Activated T-cell treated with anti-CD3 and anti-CD28 coated beads, Interleukin-2, amount 50 U/mL, for 72 hours (primary cell): ENCODE measurements around the gene OLFML2B. TPM values are rescaled to one million over a fixed set of nuclear protein-coding genes. Genes with fewer than 3 reads are reported as not detected.

ENCODE experiments used
- ATAC-seq, 2 donors: fragments of 150-1000 bp; cut with Tn5 transposase; replicated peaks in 1 of 2; 2 replicates each; pipeline ENCODE4 v1.10.0; 2021; ENCODE audit warnings: moderate library complexity in 2 of 2, mild to moderate bottlenecking in 1 of 2
- DNase-seq, 2 donors: peaks; one replicate each; pipeline ENCODE4 v3.0.0; 2021 to 2022; ENCODE audit warnings: mixed read lengths in 1 of 2
- H3K27ac Mint-ChIP-seq: one replicate; pipeline ENCODE4 v1.8.0; 2022; ENCODE audit warnings: mild to moderate bottlenecking, moderate library complexity, mixed read lengths
- H3K27me3 Mint-ChIP-seq: one replicate; pipeline ENCODE4 v1.8.0; 2022; ENCODE audit warnings: low read depth, mixed read lengths
- H3K36me3 Mint-ChIP-seq, 2 donors: one replicate each; pipeline ENCODE4 v1.8.0; 2022; ENCODE audit warnings: mixed read lengths in 2 of 2, mild to moderate bottlenecking in 1 of 2; ENCODE audit not compliant: insufficient read depth in 2 of 2
- H3K4me1 Mint-ChIP-seq: one replicate; pipeline ENCODE4 v1.8.0; 2022; ENCODE audit warnings: low read depth, mixed read lengths
- H3K4me3 Mint-ChIP-seq, 2 donors: one replicate each; pipeline ENCODE4 v1.8.0; 2022; ENCODE audit warnings: mild to moderate bottlenecking in 2 of 2, mixed read lengths in 2 of 2, moderate library complexity in 2 of 2
- H3K9me3 Mint-ChIP-seq, 2 donors: one replicate each; pipeline ENCODE4 v1.8.0; 2022; ENCODE audit warnings: mixed read lengths in 2 of 2
- total RNA-seq, 2 donors: library from RNA; stranded (reverse); gene quantifications; one replicate each; pipeline ENCODE4 v1.2.3, GENCODE V29; 2022

The OLFML2B gene
- total RNA-seq, 2 donors from 2014 or later = not detected

DNA sequence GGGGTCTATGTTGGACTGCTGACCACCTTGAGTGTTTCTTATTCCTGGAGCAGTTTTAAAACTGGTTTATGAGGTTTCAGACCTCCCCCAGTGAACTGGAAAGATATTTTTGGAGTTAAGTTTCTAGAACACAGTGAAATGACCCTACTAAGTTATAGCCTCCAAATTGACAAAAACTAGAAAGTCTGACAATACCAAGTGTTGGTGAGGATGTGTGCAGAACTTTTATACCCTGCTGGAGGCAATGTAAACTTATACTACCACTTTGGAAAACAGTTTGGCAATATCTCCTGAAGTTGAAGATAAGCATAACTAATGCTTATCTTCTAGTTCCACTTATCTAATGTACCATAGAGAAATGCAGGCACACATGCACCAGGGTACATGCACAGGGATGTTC, 10.4 kb downstream of the OLFML2B start:
- Mint-ChIP-seq H3K36me3 (peaks cover 0 to 2% of the 10 kb centered on the region in 2 donors), H3K27me3 (no peaks in the 10 kb centered on the region), H3K4me3 (no peak overlapping the region), H3K4me1 (no peaks in the 10 kb centered on the region), H3K9me3 (peaks cover 3 to 5% of the 10 kb centered on the region in 2 donors), H3K27ac (no peak overlapping the region)
- ATAC-seq (no peak), DNase-seq (no peak)

DNA sequence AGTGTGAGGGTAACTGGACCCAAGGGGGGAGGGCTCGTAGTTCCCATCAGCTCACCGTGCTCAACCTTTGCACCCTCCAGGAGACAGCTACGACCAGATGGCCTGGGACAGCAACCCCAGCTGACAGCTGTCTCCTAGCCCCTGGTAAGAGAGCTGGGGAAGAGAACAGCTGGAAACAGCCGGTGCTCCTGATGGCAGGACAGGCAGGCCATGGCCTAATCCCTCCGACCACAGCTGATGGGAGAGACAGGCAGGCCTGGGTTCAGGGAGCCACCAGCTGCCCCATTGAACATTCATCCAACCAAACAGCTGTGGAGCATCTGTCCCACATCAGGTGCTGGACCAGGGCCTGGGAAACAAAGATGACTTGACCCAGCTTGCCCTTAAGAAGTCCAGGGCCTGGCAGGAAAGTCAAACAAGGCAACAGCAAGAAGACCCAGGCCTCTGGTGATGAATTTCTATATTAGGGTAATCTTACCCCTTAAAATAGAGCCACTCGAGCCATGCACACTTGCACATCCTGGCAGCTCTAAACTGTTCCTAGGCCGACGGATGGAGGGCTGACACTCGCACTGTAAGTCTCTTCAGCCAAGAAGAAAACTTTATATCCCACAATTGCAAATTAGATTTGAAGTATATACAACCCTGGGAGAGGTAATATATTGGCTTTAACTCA, 12.2 kb downstream of the OLFML2B start:
- ATAC-seq (no peak), DNase-seq (no peak)
- Mint-ChIP-seq H3K4me1 (no peaks in the 10 kb centered on the region), H3K36me3 (peaks cover 0 to 2% of the 10 kb centered on the region in 2 donors), H3K4me3 (no peak overlapping the region), H3K27me3 (no peaks in the 10 kb centered on the region), H3K9me3 (peaks cover 3 to 5% of the 10 kb centered on the region in 2 donors), H3K27ac (no peak overlapping the region)

DNA sequence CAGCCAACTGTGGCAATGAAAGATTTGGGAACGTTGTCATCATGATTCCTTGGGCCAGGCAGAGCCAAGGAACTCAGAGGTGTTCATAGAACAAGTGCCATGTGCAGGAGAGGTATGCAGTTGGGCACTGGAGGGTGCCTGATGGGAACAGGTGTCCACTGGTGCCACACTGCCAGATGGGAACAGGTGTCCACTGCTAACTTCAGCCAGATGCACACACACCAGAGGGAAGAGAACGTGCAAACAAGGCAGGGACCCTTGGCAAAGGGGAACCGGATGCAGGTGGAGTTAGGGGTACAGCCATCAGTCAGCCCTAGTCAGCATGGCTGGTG, 13.5 kb downstream of the OLFML2B start:
- no peak overlapping the region for H3K4me3 Mint-ChIP-seq
- DNase-seq (no peak), ATAC-seq (no peak)
- H3K4me1 Mint-ChIP-seq = no peaks in the 10 kb centered on the region
- H3K9me3 Mint-ChIP-seq = peaks cover 3 to 5% of the 10 kb centered on the region in 2 donors
- H3K36me3 Mint-ChIP-seq = peaks cover 0 to 2% of the 10 kb centered on the region in 2 donors
- H3K27me3 Mint-ChIP-seq = no peaks in the 10 kb centered on the region
- H3K27ac Mint-ChIP-seq = no peak overlapping the region

DNA sequence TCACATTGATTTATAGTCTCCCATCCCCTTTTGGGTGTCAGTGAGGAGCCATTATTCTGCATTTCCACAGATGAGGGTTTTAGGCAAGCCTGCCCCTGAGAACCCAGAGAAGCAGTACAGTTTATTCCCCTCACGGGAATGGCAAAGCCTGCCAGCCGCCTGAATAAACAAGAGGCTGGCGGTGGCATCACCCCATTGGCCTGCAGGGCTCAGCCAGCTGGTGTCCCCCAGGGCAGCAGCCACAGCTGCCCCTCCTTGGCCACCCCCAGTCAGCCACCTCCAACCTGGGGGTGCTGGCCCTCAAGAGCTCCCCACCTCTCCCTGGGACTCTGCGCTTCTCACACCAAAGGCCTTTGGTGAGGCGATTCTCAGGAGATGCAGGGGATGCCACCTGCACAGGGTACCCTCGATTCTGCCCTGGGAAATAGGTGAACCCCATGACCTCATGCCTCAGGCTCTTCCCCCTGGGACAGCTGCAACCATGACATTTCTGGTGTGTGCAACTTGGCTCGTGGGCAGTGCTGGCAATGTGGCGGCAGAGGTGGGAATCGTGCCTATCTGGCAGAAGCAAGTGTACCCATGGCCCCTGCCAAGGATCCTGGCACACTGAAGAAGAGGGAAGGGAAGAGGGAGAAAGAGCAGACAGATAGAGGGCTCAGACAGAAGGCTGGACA, 14.0 kb downstream of the OLFML2B start:
- Mint-ChIP-seq H3K4me3 (no peak overlapping the region), H3K27ac (no peak overlapping the region), H3K36me3 (peaks cover 0 to 2% of the 10 kb centered on the region in 2 donors), H3K27me3 (no peaks in the 10 kb centered on the region), H3K4me1 (peaks cover 2% of the 10 kb centered on the region), H3K9me3 (peaks cover 3 to 5% of the 10 kb centered on the region in 2 donors)
- no peak for ATAC-seq
- DNase-seq = no peak

DNA sequence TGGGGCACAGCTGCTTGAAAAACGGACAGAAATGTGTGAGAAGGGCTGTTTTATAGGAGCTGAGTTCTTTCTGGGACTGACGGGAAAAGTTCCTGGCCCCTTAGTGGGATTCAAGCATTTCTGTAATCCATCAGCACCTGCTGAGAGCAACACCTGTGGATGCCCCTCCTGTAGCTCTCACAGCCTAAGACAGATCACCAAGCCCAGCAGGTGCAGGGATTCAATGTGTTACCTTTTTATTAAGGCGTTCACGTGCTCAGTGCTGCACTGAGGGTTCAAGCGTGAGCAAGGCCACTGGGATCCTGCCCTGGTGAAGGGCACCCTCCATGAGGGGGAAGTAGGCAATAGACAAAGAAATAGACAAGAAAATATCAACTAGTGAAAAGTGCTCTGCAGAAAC, 14.9 kb downstream of the OLFML2B start:
- Mint-ChIP-seq H3K4me3 (no peak overlapping the region), H3K9me3 (peaks cover 1 to 4% of the 10 kb centered on the region in 2 donors), H3K4me1 (peaks cover 10% of the 10 kb centered on the region), H3K27ac (no peak overlapping the region), H3K36me3 (peaks cover 0 to 1% of the 10 kb centered on the region in 2 donors), H3K27me3 (no peaks in the 10 kb centered on the region)
- ATAC-seq = no peak
- DNase-seq = no peak

DNA sequence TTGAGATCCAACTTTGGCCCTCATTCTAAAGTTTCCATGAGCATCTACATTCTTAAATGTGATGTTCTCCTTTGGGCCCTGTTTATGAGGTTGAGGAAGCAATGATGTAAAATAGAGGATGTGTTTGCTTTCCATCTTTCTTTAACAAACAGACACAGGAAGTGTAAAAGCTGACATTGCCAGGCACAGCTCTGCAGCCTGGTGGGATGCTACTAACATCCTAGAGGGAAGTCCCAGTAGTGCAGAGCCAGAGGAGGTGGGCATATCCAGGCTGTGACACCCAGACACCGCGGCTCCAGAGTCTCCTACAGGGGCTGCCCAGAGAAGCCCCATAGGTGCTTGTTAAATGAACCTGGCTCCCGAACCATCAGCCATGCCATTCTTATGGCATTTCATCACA, 16.2 kb downstream of the OLFML2B start:
- Mint-ChIP-seq H3K36me3 (no peaks in the 10 kb centered on the region), H3K4me3 (no peak overlapping the region), H3K4me1 (peaks cover 14% of the 10 kb centered on the region), H3K27ac (no peak overlapping the region), H3K9me3 (no peaks in the 10 kb centered on the region), H3K27me3 (no peaks in the 10 kb centered on the region)
- ATAC-seq (no peak), DNase-seq (no peak)

DNA sequence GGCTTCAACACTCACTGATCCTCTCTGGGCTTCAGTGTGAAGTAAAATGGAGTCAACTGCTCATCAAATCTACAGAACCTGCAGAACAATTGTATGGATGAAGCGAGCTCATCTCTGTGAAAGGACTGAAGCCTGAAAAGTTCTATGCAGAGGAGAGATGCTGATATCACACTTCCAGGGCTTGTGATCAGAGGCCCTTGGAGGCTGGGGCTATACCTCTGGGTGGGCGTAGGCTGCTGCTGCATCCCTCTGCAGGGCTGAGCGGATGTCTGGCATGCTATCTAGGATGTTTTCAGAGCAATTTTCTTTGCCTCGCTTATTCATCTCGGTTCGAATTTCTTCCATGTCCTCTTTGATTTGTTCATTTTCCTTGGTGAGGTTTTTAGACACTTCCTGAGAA, 17.6 kb downstream of the OLFML2B start:
- DNase-seq = no peak
- Mint-ChIP-seq H3K4me1 (peaks cover 14% of the 10 kb centered on the region), H3K27ac (no peak overlapping the region)

DNA sequence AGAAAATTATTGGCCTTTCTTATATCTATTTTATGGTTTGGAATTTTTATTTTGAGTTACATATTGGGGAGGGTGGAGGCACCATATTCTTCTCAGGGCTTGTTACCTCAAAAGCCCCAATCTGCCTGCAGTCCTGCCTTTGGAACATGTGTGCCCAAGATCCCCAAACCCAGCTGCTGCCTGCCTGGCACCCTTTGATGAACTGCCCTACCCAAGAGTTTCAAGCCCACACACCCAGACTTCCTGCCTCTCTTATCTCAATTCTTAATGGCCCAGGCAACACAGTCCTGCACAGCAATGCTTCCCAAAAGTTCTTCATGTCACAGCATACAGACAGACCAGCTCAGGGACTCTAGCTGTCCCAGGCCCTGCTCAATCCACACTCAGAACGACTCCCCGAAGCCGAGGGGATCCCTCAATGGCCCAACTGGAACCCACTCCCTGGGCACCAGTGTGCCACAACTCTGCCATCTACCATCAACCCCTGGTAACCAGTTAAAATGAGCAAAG, 19.2 kb downstream of the OLFML2B start:
- H3K4me3 Mint-ChIP-seq = no peak overlapping the region
- peaks cover 14% of the 10 kb centered on the region for H3K4me1 Mint-ChIP-seq
- H3K27ac Mint-ChIP-seq = no peak overlapping the region
- DNase-seq (no peak), ATAC-seq (no peak)
- no peaks in the 10 kb centered on the region for H3K36me3 Mint-ChIP-seq
- H3K27me3 Mint-ChIP-seq = no peaks in the 10 kb centered on the region
- no peaks in the 10 kb centered on the region for H3K9me3 Mint-ChIP-seq

More for the DNA sequence above, 17.6 kb downstream of the OLFML2B start:
- Mint-ChIP-seq H3K27me3 (no peaks in the 10 kb centered on the region), H3K9me3 (no peaks in the 10 kb centered on the region), H3K36me3 (no peaks in the 10 kb centered on the region), H3K4me3 (no peak overlapping the region)
- no peak for ATAC-seq

DNA sequence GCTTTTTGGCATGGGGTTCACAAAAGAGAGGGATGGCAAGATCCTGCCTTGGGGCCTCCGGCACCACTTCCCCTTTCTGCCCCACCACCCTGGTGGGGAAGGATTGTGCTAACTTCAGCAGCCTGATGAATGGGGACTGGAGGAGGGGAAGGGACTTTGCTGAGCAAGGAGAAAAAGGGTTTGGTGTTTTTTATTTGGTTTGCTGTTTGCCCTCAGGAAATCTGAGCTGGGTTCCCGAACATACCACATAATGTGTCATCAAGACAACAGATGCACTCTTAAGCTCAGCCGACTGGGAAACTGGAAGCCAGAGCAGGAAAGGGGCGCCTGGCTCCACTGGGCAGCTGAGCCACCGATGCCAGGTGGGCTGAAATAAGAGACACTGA, 19.8 kb downstream of the OLFML2B start:
- H3K27ac Mint-ChIP-seq = no peak overlapping the region

DNA sequence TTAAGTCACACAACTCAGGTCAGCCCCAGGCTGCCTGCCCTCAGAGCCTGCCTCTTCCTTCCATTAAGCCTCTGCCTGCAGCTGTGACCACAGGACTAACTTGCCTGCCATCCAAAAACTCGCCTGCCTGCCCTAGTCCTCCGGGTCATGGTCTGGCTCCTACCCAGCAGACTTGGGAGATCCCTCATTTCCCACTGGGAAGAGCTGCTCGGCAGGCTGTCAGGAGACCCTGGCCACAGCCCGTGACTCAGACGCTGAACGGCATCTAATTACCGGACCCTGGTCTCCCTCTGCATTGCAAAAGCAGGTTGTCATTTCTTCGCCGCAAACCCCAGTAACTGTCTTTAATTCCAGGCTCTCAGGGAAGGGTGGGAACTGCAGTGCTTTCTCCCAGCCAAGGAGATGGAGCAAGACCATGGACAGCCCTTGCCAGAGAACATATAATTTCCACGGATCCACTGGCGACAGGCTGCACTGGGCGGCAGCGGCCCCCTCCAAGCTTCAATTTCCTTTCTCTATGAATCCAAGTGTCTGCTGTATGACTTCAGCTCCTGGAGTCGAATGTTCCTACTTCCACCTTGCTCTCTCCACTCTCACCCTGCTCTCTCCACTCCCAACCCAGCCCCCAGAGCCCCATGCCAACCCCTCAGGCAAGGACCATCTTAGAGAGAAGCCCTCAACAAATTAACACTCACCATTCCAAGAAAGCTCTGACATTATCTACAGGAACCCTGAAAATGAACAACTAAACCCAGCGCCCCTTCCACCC, 20.4 kb downstream of the OLFML2B start:
- ATAC-seq = no peak
- H3K36me3 Mint-ChIP-seq = no peaks in the 10 kb centered on the region
- H3K4me3 Mint-ChIP-seq = no peak overlapping the region

More for the DNA sequence above, 19.8 kb downstream of the OLFML2B start:
- no peaks in the 10 kb centered on the region for H3K36me3 Mint-ChIP-seq
- H3K9me3 Mint-ChIP-seq = no peaks in the 10 kb centered on the region
- no peak for DNase-seq
- peaks cover 14% of the 10 kb centered on the region for H3K4me1 Mint-ChIP-seq
- H3K27me3 Mint-ChIP-seq = no peaks in the 10 kb centered on the region
- no peak overlapping the region for H3K4me3 Mint-ChIP-seq
- ATAC-seq = no peak

DNA sequence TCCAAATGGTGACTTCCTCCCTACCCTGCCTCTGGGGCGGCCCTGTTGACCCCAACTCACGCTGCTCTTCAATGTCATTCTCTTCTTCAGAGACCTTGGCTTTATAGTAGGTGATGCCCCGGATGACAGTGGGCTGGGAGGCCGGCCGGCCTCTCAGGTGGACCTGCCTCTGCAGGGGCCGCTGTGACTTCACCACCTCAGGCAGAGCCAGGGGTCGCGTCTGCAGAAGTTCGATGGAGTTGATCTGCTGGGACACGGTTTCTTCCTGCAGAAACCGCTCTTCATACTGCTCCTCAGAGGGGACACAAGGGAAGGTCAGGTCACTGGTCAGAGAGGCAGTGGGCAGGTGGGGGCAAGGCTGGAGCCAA, 23.6 kb downstream of the OLFML2B start:
- no peak overlapping the region for H3K4me3 Mint-ChIP-seq
- H3K9me3 Mint-ChIP-seq = no peaks in the 10 kb centered on the region
- no peak overlapping the region for H3K27ac Mint-ChIP-seq
- peaks cover 14% of the 10 kb centered on the region for H3K4me1 Mint-ChIP-seq
- H3K27me3 Mint-ChIP-seq = no peaks in the 10 kb centered on the region
- DNase-seq (no peak), ATAC-seq (no peak)
- no peaks in the 10 kb centered on the region for H3K36me3 Mint-ChIP-seq

More for the DNA sequence above, 20.4 kb downstream of the OLFML2B start:
- Mint-ChIP-seq H3K27me3 (no peaks in the 10 kb centered on the region), H3K9me3 (no peaks in the 10 kb centered on the region), H3K27ac (no peak overlapping the region), H3K4me1 (peaks cover 14% of the 10 kb centered on the region)
- no peak for DNase-seq

DNA sequence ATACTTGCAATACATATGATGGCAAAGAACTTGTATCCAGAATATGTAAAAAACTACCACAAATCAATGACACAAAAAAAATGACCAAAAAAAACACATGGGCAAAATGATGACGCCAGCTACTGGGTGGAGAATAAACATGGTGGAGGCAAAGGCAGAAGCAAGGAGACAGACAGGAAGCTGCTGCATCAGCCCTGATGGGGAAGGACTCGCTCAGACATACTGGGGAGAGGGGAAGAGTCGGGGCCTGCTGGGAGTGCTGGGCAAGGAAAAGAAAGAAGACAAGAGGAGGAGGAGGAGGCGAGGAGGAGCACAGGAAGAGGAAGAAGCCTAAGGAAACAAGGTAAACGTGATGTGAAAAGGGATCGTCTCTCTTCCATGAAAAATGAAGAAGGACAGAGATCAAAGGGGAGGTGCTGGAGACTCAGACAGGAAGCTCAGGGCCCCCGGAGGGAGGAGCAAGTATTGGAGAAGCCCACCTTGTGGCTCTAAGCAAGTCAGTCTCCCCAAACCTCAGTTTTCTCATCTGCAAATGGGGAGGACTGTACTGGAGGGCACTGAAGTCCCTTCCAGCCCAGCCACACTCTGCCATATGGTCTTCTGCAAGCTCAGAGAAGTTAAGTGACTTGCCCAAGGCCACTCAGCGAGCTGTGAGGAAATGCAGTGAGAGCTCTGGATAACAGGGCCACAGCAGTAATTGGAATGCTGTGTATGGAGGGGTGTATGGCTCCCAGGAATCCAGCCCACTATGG, 24.2 kb downstream of the OLFML2B start:
- no peak for ATAC-seq
- H3K9me3 Mint-ChIP-seq = no peaks in the 10 kb centered on the region
- H3K27me3 Mint-ChIP-seq = no peaks in the 10 kb centered on the region
- peaks cover 10% of the 10 kb centered on the region for H3K4me1 Mint-ChIP-seq
- no peak for DNase-seq
- H3K27ac Mint-ChIP-seq = no peak overlapping the region
- no peak overlapping the region for H3K4me3 Mint-ChIP-seq
- H3K36me3 Mint-ChIP-seq = no peaks in the 10 kb centered on the region

DNA sequence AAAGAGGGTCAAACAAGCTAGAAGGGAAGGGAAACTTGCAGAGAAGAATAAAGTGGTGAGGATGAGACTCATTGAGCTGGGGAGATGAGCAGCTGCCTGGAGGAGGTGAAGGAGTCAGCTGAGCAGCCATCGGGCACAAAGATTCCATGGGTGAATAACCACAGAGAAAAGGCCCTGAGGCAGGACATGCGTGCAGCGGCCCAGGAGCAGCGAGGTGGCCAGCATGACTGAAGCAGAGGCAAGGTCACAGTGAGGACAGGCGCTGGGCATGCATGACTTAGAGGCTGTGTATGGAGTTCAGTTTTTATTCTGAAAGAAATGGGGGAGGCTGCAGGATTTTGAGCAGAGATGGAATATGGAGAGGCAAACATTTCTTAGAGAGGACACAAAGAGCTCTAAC, 24.9 kb downstream of the OLFML2B start:
- H3K27ac Mint-ChIP-seq = no peak overlapping the region
- DNase-seq (no peak), ATAC-seq (no peak)
- H3K4me1 Mint-ChIP-seq = peaks cover 3% of the 10 kb centered on the region
- no peak overlapping the region for H3K4me3 Mint-ChIP-seq
- H3K27me3 Mint-ChIP-seq = no peaks in the 10 kb centered on the region
- no peaks in the 10 kb centered on the region for H3K9me3 Mint-ChIP-seq
- no peaks in the 10 kb centered on the region for H3K36me3 Mint-ChIP-seq
